Tibial nerve (tissue), 4 donors: ENCODE results near the gene NFATC1. TPM values are rescaled to one million over a fixed set of nuclear protein-coding genes. Genes with fewer than 3 reads are reported as not detected.

Experiments used
- DNase-seq, 2 donors: peaks; one replicate each; pipeline ENCODE4 v3.0.0-alpha.2; 2019; ENCODE audit warnings: low spot score in 2 of 2
- H3K27ac ChIP-seq, 4 donors: fragments of 200-600 bp; sonication (generic) in 3 of 4; one replicate each; pipeline ENCODE4 v1.5.1; 2017 to 2019; ENCODE audit warnings: mild to moderate bottlenecking in 1 of 4
- H3K27me3 ChIP-seq, 2 donors: fragments of 200-600 bp; sonication (generic) in 1 of 2; one replicate each; pipeline versions ENCODE4 v1.5.1 to v1.6.0; 2017 to 2019
- H3K36me3 ChIP-seq, 3 donors: fragments of 200-600 bp; sonication (generic); one replicate each; pipeline ENCODE4 v1.5.1; 2018 to 2019
- H3K4me1 ChIP-seq, 4 donors: fragments of 200-600 bp; sonication (generic) in 3 of 4; one replicate each; pipeline ENCODE4 v1.5.1; 2017 to 2019
- H3K4me3 ChIP-seq, 4 donors: fragments of 200-600 bp; sonication (generic) in 3 of 4; one replicate each; pipeline ENCODE4 v1.5.1; 2017 to 2019; ENCODE audit warnings: mild to moderate bottlenecking in 1 of 4, moderate library complexity in 1 of 4
- H3K9me3 ChIP-seq, 4 donors: fragments of 200-600 bp; sonication (generic) in 3 of 4; one replicate each; pipeline ENCODE4 v1.5.1; 2017 to 2019
- EP300 ChIP-seq, 2 donors: sonication (generic); formaldehyde crosslinking; IDR thresholded peaks; one replicate each; pipeline ENCODE4 v1.6.1; 2017; ENCODE audit warnings: antibody characterized with exemption in 2 of 2, mild to moderate bottlenecking in 1 of 2
- POLR2A ChIP-seq, 2 donors: fragments of 450-650 bp; IDR thresholded peaks; one replicate each; pipeline ENCODE4 v1.6.1; 2017; ENCODE audit warnings: antibody characterized with exemption in 2 of 2, mild to moderate bottlenecking in 2 of 2, moderate library complexity in 2 of 2
- WGBS, 2 donors: methylation state at CpG; one replicate each; pipeline ENCODE4 v1.1.5; 2018; 5-methylcytosine and 5-hydroxymethylcytosine counted together
- total RNA-seq, 4 donors: library from RNA; depleted of rRNA; stranded (reverse); fragments of >200 nt; gene quantifications; one replicate each; pipeline ENCODE4 v1.1.0, GENCODE V29; 2016
- TF ChIP-seq, protein P1 (sequence below), 5 experiments: fragments of 200-600 bp in 3 of 5; fragments of 450-650 bp in 2 of 5; sonication (generic) in 3 of 5; IDR thresholded peaks; one replicate each; pipeline ENCODE4 v1.5.1; 2016 to 2019; ENCODE audit warnings: antibody characterized with exemption in 5 of 5, mild to moderate bottlenecking in 3 of 5, moderate library complexity in 2 of 5

Gene NFATC1
- total RNA-seq, 4 donors from 2014 or later, result 33.7 to 48.6 (median 37.8) TPM

DNA sequence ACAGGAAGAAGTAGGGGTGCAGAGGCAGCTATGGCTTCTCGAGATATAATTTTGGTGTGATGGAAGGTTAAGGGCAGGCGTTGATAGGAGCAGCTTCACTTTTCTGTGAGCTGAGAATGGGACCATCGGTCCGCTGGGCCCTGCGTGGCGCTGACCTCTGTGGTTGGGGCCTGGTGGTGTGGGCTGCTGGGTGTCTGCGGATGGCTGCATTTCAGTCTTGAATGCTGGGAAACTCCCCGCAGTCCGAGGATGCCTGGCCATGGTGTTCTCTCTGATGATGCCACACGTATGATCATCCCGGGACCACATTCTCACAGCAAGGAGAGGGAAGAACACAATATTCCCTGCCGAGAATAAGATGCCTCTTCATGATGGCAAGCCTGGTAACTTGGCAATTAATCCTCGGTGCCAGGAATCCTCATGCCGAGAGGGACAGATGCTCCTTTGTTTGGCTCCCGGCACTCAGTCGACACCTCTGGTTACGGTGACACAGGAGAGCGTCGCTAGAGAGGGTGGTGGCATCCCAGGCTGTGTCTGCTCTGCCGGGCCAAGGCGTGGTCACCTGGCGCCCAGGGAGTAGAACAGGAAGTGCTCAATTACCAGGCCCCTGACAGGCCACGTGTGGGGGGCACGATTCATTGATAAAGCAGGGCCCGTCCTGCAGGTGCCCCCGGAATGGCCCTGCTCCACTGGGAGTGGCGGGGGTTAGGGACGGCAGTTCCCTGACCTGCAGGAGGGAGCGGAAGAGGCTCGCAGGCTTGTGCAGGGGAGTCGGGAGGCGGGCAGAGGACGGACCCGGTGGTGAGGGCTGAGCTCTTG, 164.5 kb downstream of the NFATC1 start:
- no peak for DNase-seq
- H3K4me3 ChIP-seq, result no peak overlapping the region
- no peaks in the 10 kb centered on the region for H3K4me1 ChIP-seq
- WGBS, 2 donors, result 87 to 93% methylated on average over 26 to 33 of the region's 34 CpGs
- TF ChIP-seq, protein P1, sequence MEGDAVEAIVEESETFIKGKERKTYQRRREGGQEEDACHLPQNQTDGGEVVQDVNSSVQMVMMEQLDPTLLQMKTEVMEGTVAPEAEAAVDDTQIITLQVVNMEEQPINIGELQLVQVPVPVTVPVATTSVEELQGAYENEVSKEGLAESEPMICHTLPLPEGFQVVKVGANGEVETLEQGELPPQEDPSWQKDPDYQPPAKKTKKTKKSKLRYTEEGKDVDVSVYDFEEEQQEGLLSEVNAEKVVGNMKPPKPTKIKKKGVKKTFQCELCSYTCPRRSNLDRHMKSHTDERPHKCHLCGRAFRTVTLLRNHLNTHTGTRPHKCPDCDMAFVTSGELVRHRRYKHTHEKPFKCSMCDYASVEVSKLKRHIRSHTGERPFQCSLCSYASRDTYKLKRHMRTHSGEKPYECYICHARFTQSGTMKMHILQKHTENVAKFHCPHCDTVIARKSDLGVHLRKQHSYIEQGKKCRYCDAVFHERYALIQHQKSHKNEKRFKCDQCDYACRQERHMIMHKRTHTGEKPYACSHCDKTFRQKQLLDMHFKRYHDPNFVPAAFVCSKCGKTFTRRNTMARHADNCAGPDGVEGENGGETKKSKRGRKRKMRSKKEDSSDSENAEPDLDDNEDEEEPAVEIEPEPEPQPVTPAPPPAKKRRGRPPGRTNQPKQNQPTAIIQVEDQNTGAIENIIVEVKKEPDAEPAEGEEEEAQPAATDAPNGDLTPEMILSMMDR (IDR thresholded peaks at IDR 0.05), result no peak
- TF ChIP-seq POLR2A (IDR thresholded peaks at IDR 0.05), result no peak
- TF ChIP-seq EP300 (IDR thresholded peaks at IDR 0.05), result no peak
- no peaks in the 10 kb centered on the region for H3K36me3 ChIP-seq
- no peaks in the 10 kb centered on the region for H3K27me3 ChIP-seq
- peaks cover 0 to 3% (median 0%) of the 10 kb centered on the region in 4 donors for H3K9me3 ChIP-seq
- no peak overlapping the region for H3K27ac ChIP-seq

DNA sequence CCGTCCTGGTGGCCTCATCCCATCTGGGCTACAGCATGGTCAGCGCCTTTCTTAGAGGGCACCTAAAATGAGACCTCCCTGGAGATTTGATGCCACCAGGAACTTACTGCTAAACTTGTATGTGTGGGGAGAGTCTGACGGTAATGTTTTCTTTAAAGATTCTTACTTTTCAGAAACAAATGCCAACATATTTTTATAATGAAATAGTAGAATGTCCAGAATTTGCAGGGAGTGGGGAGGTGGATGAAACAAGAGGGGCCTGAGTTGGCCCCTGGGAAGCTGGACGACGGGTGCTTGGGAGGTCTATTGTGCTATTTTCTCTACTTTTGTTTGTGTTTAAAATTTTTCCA, 165.1 kb downstream of the NFATC1 start:
- Histone ChIP-seq H3K36me3 (no peaks in the 10 kb centered on the region), H3K4me1 (no peaks in the 10 kb centered on the region), H3K9me3 (peaks cover 0 to 3% (median 0%) of the 10 kb centered on the region in 4 donors), H3K4me3 (no peak overlapping the region), H3K27ac (no peak overlapping the region), H3K27me3 (no peaks in the 10 kb centered on the region)
- WGBS, 2 donors, result 51 to 55% methylated on average over 5 of the region's 5 CpGs
- no peak for DNase-seq
- TF ChIP-seq, protein P1 (IDR thresholded peaks at IDR 0.05), result no peak
- TF ChIP-seq POLR2A (IDR thresholded peaks at IDR 0.05), result no peak
- no peak for TF ChIP-seq EP300 (IDR thresholded peaks at IDR 0.05)

DNA sequence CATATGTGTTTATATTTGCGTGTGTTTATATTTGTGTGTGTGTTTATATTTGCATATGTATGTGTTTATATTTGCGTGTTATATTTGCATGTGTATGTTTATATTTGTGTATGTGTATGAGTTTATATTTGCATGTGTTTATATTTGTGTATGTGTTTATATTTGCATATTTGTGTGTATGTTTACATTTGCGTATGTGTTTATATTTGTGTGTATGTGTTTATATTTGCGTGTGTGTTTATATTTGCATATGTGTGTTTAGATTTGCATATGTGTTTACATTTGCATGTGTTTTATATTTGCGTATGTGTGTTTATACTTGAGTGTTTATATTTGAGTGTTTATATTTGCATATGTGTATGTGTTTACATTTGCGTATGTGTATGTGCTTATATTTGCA, 168.2 kb downstream of the NFATC1 start:
- TF ChIP-seq EP300 (IDR thresholded peaks at IDR 0.05) (no peak), POLR2A (IDR thresholded peaks at IDR 0.05) (no peak)
- TF ChIP-seq, protein P1 (IDR thresholded peaks at IDR 0.05), result no peak
- no peak for DNase-seq
- Histone ChIP-seq H3K27ac (no peak overlapping the region), H3K4me3 (no peak overlapping the region), H3K36me3 (no peaks in the 10 kb centered on the region), H3K9me3 (peaks cover 0 to 3% (median 0%) of the 10 kb centered on the region in 4 donors), H3K27me3 (peaks cover 0 to 6% of the 10 kb centered on the region in 2 donors), H3K4me1 (peaks cover 0 to 9% (median 0%) of the 10 kb centered on the region in 4 donors)
- 94 to 96% methylated on average over 6 of the region's 6 CpGs for WGBS, 2 donors

DNA sequence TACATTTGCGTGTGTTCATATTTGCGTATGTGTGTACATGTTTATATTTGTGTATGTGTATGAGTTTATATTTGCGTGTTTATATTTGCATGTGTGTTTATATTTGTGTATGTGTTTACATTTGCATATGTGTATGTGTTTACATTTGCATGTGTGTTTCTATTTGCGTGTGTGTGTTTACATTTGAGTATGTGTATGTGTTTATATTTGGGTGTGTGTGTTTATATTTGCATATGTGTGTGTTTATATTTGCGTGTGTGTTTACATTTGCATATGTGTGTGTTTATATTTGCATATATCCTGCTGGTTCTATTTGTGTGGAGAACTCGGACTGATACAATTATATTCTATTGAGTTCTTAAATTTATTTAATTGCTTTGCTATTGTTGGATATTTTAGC, 168.7 kb downstream of the NFATC1 start:
- 83% methylated on average over 6 of the region's 6 CpGs for WGBS, 2 donors

More for the DNA sequence above, 168.7 kb downstream of the NFATC1 start:
- DNase-seq, result no peak
- Histone ChIP-seq H3K27ac (no peak overlapping the region), H3K4me1 (peaks cover 0 to 9% (median 0%) of the 10 kb centered on the region in 4 donors), H3K4me3 (no peak overlapping the region), H3K27me3 (peaks cover 0 to 6% of the 10 kb centered on the region in 2 donors), H3K9me3 (peaks cover 0 to 3% (median 0%) of the 10 kb centered on the region in 4 donors), H3K36me3 (no peaks in the 10 kb centered on the region)
- TF ChIP-seq POLR2A (IDR thresholded peaks at IDR 0.05), result no peak
- TF ChIP-seq EP300 (IDR thresholded peaks at IDR 0.05), result no peak
- TF ChIP-seq, protein P1 (IDR thresholded peaks at IDR 0.05), result no peak
